Endothelial cell of umbilical vein (primary cell): ENCODE results near the gene AATF. TPM values are rescaled to one million over a fixed set of nuclear protein-coding genes. Genes with fewer than 3 reads are reported as not detected.

Experiments used
- BruUV-seq: library from RNA; stranded (reverse); fragments of 400-500 nt; replicated peaks from 2 replicates; lab custom pipeline; 2021; lab: Mats Ljungman, UMichigan
- CTCF ChIA-PET: fragments of 300-600, 350-600 bp; sonication (Branson Sonifier 250); formaldehyde crosslinking; loops from one replicate; lab custom pipeline; 2021; ENCODE audit warnings: antibody characterized with exemption, inconsistent platforms; lab: Charles Lee
- POLR2A ChIA-PET: fragments of 300-600, 350-600 bp; sonication (Branson Sonifier 250); formaldehyde crosslinking; loops from one replicate; lab custom pipeline; 2021; ENCODE audit warnings: antibody characterized with exemption, inconsistent platforms; lab: Charles Lee
- DNase-seq: peaks from one replicate; pipeline ENCODE4 v3.0.0-alpha.2; 2011; ENCODE audit warnings: low read depth, low spot score
- FAIRE-seq: peaks from 2 replicates; lab custom pipeline; 2011; peaks lifted over from hg19 to GRCh38; lab: Jason Lieb, UNC
- H2AFZ ChIP-seq: 2 replicates; pipeline ENCODE4 v1.6.0; 2012; ENCODE audit warnings: low read depth, low read length, control low read depth, inconsistent platforms
- H3K27ac ChIP-seq: 2 replicates; pipeline ENCODE4 v1.5.1; 2011; ENCODE audit warnings: low read depth, mild to moderate bottlenecking, control low read depth, low read length, moderate library complexity; ENCODE audit not compliant: insufficient read depth
- H3K27me3 ChIP-seq, 2 experiments: 2 replicates each; pipeline versions ENCODE4 v1.6.0 to v1.6.1; 2011; ENCODE audit warnings: low read length in 2 of 2, mixed read lengths in 1 of 2; ENCODE audit not compliant: control insufficient read depth in 2 of 2, insufficient read depth in 2 of 2
- H3K36me3 ChIP-seq, 2 experiments: 2 replicates in 1 of 2; 3 replicates in 1 of 2; pipeline ENCODE4 v1.5.1; 2011; ENCODE audit warnings: low read length in 2 of 2, mild to moderate bottlenecking in 1 of 2, moderate library complexity in 1 of 2; ENCODE audit not compliant: control insufficient read depth in 2 of 2, insufficient read depth in 2 of 2; ENCODE audit errors: extremely low read depth in 1 of 2
- H3K4me1 ChIP-seq: 3 replicates; pipeline ENCODE4 v1.5.1; 2011; ENCODE audit warnings: mild to moderate bottlenecking, low read length; ENCODE audit not compliant: control insufficient read depth, insufficient read depth; ENCODE audit errors: extremely low read depth
- H3K4me2 ChIP-seq: 2 replicates; pipeline ENCODE4 v1.6.1; 2011; ENCODE audit warnings: low read length, control low read depth, mixed read lengths; ENCODE audit not compliant: insufficient read depth
- H3K4me3 ChIP-seq, 3 experiments: fragments of 200-600 bp in 1 of 3; sonication (generic), shearing (Covaris generic) in 1 of 3; replicated peaks in 1 of 3; 2 replicates each; pipeline ENCODE4 v1.5.1; 2011 to 2016; ENCODE audit warnings: control low read depth in 3 of 3, low read length in 3 of 3, mild to moderate bottlenecking in 2 of 3, inconsistent platforms in 1 of 3, low read depth in 1 of 3, moderate library complexity in 1 of 3; ENCODE audit not compliant: insufficient read depth in 1 of 3
- H3K79me2 ChIP-seq: 2 replicates; pipeline ENCODE4 v1.6.0; 2012; ENCODE audit warnings: low read length, inconsistent platforms; ENCODE audit not compliant: control insufficient read depth, insufficient read depth
- H3K9ac ChIP-seq: replicated peaks from 2 replicates; pipeline ENCODE3; 2011; ENCODE audit warnings: low read length, control low read depth; ENCODE audit not compliant: insufficient read depth; ENCODE audit errors: extremely low read depth
- H3K9me1 ChIP-seq: replicated peaks from 3 replicates; pipeline ENCODE4 v1.6.0; 2011; ENCODE audit warnings: mild to moderate bottlenecking, low read length; ENCODE audit not compliant: control insufficient read depth, insufficient read depth; ENCODE audit errors: extremely low read depth
- H3K9me3 ChIP-seq: replicated peaks from 2 replicates; pipeline ENCODE4 v1.5.1; 2012; ENCODE audit warnings: low read length, inconsistent platforms; ENCODE audit not compliant: control insufficient read depth, insufficient read depth
- H4K20me1 ChIP-seq: replicated peaks from 2 replicates; pipeline ENCODE3; 2011; ENCODE audit warnings: mild to moderate bottlenecking, low read length; ENCODE audit not compliant: control insufficient read depth, insufficient read depth; ENCODE audit errors: extremely low read depth
- EZH2 ChIP-seq: IDR thresholded peaks from 2 replicates; pipeline ENCODE4 v1.6.1; 2012; ENCODE audit warnings: borderline replicate concordance, low read depth, mild to moderate bottlenecking, moderate library complexity, low read length, inconsistent platforms; ENCODE audit not compliant: severe bottlenecking
- FOS ChIP-seq: IDR thresholded peaks from 2 replicates; pipeline ENCODE4 v1.6.1; 2011; ENCODE audit warnings: mild to moderate bottlenecking, low read length, moderate library complexity, borderline replicate concordance; ENCODE audit not compliant: insufficient read depth
- GATA2 ChIP-seq: IDR thresholded peaks from 2 replicates; pipeline ENCODE4 v1.7.0; 2011; ENCODE audit warnings: low read depth, mild to moderate bottlenecking, moderate library complexity, mixed read lengths, low read length; ENCODE audit not compliant: insufficient read length, insufficient read depth
- JUN ChIP-seq: IDR thresholded peaks from 2 replicates; pipeline ENCODE4 v1.6.1; 2011; ENCODE audit warnings: borderline replicate concordance, low read depth; ENCODE audit not compliant: insufficient read length, insufficient read depth
- MYC ChIP-seq: IDR thresholded peaks from one replicate; pipeline ENCODE4 v1.6.1; 2011; ENCODE audit warnings: mild to moderate bottlenecking, low read depth, low read length
- POLR2A ChIP-seq: IDR thresholded peaks from 2 replicates; pipeline ENCODE4 v1.6.1; 2012; ENCODE audit warnings: low read depth, mild to moderate bottlenecking, control low read depth, low read length
- POLR2AphosphoS5 ChIP-seq: IDR thresholded peaks from 2 replicates; pipeline ENCODE4 v1.6.1; 2012; ENCODE audit warnings: low read depth, mild to moderate bottlenecking, control low read depth, low read length, moderate library complexity; ENCODE audit not compliant: insufficient read depth
- dilution Hi-C: fragments of 300-500 bp; cut with MboI; formaldehyde crosslinking; loops from one replicate; pipeline ENCODE4 v1.15.0; 2019; ENCODE audit warnings: low sequenced_read_pairs; ENCODE audit not compliant: extremely low pct_ligation_motif_present
- intact Hi-C: fragments of 100-400 bp; cut with micrococcal nuclease; formaldehyde crosslinking; loops from one replicate; pipeline ENCODE4 v1.10.0; 2022
- polyA plus RNA-seq, 4 experiments: library from polyadenylated mRNA; depleted of rRNA in 3 of 4; stranded (reverse) in 3 of 4; unstranded in 1 of 4; fragments of >200 nt; gene quantifications; 2 replicates each; pipeline versions ENCODE4 v1.2.1 to v1.2.3, GENCODE V29; 2011 to 2012; ENCODE audit warnings: missing spikeins in 1 of 4
- total RNA-seq: library from RNA; stranded (reverse); gene quantifications from 2 replicates; pipeline ENCODE4 v1.2.3, GENCODE V29; 2021
- TF ChIP-seq, protein P1 (sequence below): IDR thresholded peaks from 2 replicates; pipeline ENCODE4 v1.6.1; 2011; ENCODE audit not compliant: insufficient read depth, insufficient read length
- TF ChIP-seq, protein P2 (sequence below), 2 donors: IDR thresholded peaks; 1 replicate in 1 of 2; 2 replicates in 1 of 2; pipeline ENCODE4 v1.5.1; 2011; ENCODE audit warnings: low read length in 2 of 2, mild to moderate bottlenecking in 2 of 2, moderate library complexity in 2 of 2, control low read depth in 1 of 2, inconsistent platforms in 1 of 2, low read depth in 1 of 2; ENCODE audit not compliant: insufficient read depth in 1 of 2; ENCODE audit errors: extremely low read depth in 1 of 2

AATF gene
- total and polyA plus RNA-seq, 2 donors (not counting 3 experiments of a cell fraction or from before 2014, with no cell fraction given) = 15.7 to 47.2 TPM

DNA sequence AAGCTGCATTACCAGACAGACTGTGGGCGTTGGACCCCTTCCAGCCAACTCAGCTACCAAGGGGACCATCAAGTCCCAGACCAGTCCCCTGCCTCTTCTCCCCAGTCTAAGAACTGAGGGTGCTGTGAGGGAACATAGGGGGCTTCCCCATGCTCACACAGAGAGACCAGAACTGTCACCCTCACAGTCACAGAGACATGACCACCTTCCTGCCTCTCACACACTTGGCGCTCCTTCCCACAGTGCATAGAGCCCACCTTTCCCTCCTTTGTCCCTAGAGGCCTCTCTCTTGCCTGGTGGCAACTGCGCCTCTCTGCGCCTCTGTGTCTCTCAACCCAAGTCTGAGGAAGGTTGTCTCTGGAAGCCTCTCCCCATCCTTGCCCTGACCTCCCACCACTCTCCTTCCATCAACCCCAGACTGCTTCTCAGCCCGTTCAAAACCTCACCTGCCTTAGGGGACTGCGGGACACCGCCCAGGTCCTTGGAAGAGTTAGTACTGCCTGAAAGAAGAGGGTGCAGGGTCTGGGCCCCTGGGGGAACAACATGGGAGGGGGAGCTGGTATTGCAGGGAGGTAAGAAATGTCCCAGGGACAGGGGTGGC is 17.6 kb upstream of the AATF start:
- no peak overlapping the region for H3K4me2 ChIP-seq
- H4K20me1 ChIP-seq = no peaks in the 10 kb centered on the region
- dilution Hi-C loops (no loop called here), intact Hi-C loops (loop anchor here (5.0 kb wide), 2 partner anchors 79 to 116 kb away; no protein-coding TSS in a partner anchor)
- no peaks in the 10 kb centered on the region for H3K9me3 ChIP-seq
- H3K9me1 ChIP-seq = no peaks in the 10 kb centered on the region
- H3K4me3 ChIP-seq = no peak overlapping the region
- peaks cover 97% of the 10 kb centered on the region in 2 experiments for H3K27me3 ChIP-seq
- no peaks in the 10 kb centered on the region for H3K79me2 ChIP-seq
- POLR2A ChIA-PET = no interaction called here
- CTCF ChIA-PET = no interaction called here
- DNase-seq = no peak
- no peak overlapping the region for H3K9ac ChIP-seq
- TF ChIP-seq, protein P1, sequence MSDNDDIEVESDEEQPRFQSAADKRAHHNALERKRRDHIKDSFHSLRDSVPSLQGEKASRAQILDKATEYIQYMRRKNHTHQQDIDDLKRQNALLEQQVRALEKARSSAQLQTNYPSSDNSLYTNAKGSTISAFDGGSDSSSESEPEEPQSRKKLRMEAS = no peak
- TF ChIP-seq, protein P2, sequence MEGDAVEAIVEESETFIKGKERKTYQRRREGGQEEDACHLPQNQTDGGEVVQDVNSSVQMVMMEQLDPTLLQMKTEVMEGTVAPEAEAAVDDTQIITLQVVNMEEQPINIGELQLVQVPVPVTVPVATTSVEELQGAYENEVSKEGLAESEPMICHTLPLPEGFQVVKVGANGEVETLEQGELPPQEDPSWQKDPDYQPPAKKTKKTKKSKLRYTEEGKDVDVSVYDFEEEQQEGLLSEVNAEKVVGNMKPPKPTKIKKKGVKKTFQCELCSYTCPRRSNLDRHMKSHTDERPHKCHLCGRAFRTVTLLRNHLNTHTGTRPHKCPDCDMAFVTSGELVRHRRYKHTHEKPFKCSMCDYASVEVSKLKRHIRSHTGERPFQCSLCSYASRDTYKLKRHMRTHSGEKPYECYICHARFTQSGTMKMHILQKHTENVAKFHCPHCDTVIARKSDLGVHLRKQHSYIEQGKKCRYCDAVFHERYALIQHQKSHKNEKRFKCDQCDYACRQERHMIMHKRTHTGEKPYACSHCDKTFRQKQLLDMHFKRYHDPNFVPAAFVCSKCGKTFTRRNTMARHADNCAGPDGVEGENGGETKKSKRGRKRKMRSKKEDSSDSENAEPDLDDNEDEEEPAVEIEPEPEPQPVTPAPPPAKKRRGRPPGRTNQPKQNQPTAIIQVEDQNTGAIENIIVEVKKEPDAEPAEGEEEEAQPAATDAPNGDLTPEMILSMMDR (IDR thresholded peaks at IDR 0.05; ENCODE audit: extremely low read depth in 1 of 2, insufficient read depth in 1 of 2, low read depth in 1 of 2, low read length in 2 of 2) = no peak
- TF ChIP-seq POLR2AphosphoS5 = no peak
- TF ChIP-seq MYC = no peak
- no peak for TF ChIP-seq GATA2
- TF ChIP-seq FOS = no peak
- no peak for TF ChIP-seq EZH2
- no peak for TF ChIP-seq POLR2A
- TF ChIP-seq JUN = no peak
- H3K36me3 ChIP-seq = no peaks in the 10 kb centered on the region
- no peak overlapping the region for H3K27ac ChIP-seq
- BruUV-seq = no TSS peak
- FAIRE-seq = no peak
- H3K4me1 ChIP-seq = peaks cover 5% of the 10 kb centered on the region
- H2AFZ ChIP-seq = no peak overlapping the region
